Stimulated activated CD4-positive, alpha-beta T cell treated with anti-CD3 and anti-CD28 coated beads, Interleukin-1b, Interleukin-23, amount 100 ng/mL, for 4 hours (primary cell): Measurements from ENCODE around the gene ZBTB16.

Source experiments
- DNase-seq, 2 donors: peaks; one replicate each; pipeline ENCODE4 v3.0.0-alpha.2; 2020; ENCODE audit warnings: low read depth in 2 of 2

ZBTB16 gene

GRCh38 chr11:114167355-114167754 lies 107.8 kb downstream of the ZBTB16 start:
- DNase-seq: no peak

DNA sequence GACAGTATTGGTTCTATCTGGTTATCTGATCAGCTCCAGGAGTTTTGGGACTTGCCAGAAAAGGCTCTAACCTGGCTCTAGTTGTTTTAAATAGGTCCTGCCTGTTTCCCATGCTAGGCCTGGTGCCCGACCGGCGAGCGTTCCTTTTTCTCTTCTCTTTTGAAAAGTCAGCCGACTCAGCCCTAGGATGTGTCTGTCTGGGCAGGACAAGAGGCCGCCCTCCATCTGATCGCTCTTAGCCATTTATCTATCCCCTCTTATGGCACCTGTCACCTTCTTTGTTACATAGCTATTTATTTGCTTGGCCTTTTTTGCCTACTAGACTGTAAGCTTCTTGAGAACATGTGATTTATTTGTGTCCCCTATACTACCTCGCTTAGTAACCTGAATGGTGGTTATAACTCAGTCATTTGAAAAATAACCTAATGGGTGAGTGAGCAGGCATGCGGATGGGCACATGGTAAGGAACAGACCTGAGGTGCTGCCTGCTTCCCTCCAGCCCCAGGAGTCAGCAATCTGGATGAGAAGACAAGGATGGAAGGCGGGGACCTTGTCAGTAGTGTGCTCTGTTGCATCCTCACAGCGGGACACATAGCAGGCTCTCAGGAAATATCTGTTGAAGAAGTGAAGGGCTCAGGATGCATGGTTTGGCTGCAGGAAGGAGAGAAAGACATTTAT lies 108.4 kb downstream of the ZBTB16 start:
- no peak for DNase-seq

DNA sequence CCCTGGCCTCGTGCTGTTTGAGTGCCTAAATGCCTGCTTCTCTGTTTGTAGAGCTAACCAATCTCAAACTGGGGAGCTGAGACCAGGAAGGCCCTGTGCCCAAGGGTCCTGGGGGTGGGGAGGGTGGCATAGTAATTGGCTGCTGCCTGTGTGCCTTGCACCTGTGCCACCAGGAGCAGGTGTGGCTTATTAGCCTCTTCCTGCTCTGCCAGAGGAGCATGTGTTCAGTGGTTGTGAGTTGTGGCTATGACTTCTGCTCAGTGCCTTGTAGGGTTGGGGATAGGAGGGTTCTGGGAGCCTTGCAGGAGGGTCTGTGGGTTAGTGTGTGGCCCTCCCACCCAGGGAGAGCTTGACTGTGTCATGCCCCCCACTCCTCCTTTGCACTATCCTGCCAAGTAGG lies 109.2 kb downstream of the ZBTB16 start:
- no peak for DNase-seq

- no peak for DNase-seq
These were observed 109.8 kb downstream of the ZBTB16 start for GRCh38 chr11:114169321-114169749.

- no peak for DNase-seq
These were observed 110.3 kb downstream of the ZBTB16 start for GRCh38 chr11:114169821-114170220.

DNA sequence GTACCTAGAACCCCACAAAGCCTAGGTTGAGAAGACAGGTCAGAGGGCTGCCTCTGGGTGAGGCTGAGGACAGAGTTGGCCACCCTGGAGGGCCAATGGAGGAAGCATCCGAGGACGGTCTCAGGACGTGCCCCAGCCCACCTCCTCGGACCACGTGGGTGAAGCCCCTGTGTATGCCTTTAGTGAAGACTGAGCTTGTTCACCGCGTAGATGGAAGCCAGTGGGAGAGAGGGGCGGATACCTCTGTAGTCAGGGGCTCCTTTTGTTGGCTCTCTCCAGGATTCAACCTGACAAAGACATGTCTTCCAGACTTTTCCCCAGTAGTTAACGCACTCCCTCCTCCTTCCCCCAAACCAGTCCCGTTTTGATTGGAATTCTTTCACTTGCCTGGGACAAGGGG lies 110.7 kb downstream of the ZBTB16 start:
- DNase-seq: no peak

- DNase-seq: no peak
These were observed 111.9 kb downstream of the ZBTB16 start for GRCh38 chr11:114171257-114172054.

GRCh38 chr11:114172055-114172861 lies 112.7 kb downstream of the ZBTB16 start:
- no peak for DNase-seq

- no peak for DNase-seq
These were observed 113.4 kb downstream of the ZBTB16 start for GRCh38 chr11:114172871-114173444.

DNA sequence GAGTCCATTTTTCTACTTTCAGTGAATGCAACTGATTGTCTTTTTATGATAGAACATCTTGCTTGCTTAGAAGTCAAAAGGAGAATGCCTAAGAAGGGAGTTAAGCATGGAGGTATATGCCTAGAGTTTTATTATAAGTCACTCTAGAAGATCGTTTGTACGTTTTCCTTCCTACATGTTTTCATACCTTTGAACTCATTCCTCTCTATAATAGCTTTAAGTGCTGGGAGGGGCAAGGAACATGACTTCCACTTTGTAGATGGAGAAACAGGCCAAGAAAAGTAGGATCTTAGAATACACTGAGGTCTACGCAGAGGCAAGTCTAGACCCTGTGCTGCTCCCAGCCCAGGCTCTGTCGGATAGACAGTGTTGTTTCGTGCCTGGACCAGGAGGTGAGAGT lies 114.3 kb downstream of the ZBTB16 start:
- no peak for DNase-seq

DNA sequence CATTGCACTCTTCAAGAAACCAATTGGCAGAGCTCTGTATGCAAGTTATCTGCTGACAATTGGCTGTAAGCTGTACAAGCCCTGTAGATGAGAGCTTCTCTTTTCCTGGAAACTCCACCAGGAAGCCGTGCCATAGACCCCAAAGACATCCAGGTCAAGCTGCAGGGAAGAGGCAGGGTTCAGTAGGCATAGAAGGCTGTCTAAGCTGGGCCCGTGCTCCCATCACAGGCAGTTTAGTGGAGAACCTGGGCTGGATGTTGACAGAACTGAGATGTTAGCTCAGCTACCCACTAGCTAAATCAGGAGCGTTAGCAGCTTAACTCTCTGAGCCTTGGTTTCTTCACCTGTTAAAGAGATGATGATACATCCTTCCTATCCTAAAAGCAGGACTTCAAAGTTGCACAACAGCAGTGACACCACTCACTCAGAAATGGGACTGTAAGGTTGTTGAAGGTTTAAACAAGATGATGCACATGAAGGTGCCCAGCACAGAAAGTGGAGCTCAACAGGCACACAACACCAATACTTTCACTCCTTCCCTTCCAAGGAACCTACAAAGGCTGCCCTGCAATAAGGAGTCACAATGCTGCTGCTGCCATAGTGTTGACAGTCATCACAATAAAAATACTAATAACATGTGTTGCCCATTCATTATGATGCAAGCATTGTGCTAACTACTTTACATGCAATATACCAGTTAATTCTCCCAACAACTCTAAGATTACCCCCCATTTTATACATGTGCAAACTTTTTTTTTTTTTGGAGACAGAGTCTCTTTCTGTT lies 115.4 kb downstream of the ZBTB16 start:
- DNase-seq: no peak

DNA sequence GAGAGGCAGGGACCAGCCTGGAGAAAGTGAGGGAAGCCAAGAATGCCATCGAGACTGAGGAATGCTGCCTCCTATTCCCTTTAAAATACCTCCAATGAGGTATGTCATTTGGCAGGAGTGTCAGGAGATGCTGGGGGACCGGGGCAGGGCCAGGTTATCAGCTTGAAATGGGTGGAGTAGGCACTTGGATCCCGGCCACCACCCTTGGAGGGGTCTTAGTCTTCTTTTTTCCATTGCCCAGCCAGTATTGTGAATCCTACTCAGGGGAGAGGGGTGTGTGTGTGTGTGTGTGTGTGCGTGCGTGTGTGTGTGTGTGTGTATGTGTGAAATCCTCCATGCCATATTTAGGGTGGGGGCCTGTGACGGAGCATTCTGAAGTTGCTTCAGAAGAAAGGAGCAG lies 116.2 kb downstream of the ZBTB16 start:
- no peak for DNase-seq

- no peak for DNase-seq
These were observed 116.8 kb downstream of the ZBTB16 start for GRCh38 chr11:114176321-114176720.

DNA sequence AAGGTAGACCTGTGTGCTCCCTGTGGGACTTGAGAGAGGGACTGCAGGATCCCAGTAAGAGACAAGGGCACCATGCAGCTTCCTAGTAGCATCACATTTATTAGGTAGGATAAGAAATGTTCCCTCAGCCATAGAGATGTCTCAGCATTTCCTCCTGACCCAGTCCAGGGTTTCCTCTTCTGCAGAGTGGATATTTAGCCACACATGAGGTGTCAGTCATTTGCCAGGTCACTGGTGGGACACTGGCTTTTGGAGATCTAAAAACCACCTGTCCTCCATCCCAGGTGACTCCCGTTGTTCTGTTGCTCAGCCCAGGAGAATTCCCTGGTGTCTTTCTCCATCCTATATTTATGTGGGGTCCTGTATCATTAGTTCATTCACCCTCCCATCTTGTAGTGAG lies 119.1 kb downstream of the ZBTB16 start:
- no peak for DNase-seq

DNA sequence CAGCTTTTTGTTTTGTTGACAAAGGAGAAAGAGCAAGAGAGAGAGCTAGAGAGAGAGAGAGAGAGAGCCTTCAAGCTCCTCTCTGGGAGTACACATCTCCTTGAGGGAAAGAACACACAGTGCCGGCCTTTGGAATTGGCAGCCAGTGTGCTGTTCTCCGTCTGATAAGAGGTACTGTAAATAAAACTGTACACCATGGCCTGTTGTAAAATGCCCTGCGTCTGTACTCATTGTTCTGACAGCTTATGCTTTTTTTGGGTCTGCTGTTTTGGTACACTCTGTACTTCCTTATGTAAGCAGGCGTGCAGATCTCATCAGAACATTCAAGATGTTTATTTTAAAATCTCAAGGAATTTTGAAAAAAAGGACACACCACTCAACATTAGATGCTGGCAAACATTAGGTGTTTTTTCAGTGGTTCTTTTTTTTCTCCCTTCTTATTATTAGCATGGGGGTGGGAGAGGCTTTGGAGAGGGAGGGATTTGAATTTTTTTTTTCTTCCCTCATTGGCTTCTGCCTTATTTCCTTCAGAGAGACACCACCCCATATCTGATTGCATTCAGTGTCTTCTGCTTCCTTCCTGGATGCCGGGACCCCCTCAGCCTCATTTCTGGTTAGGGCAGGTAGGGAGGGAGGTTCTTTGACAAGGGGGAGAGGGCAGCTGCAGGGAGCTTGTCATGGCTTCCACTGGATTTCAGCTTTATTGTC lies 119.9 kb downstream of the ZBTB16 start:
- DNase-seq: no peak

- no peak for DNase-seq
These were observed 121.0 kb downstream of the ZBTB16 start for GRCh38 chr11:114180301-114181055.

DNA sequence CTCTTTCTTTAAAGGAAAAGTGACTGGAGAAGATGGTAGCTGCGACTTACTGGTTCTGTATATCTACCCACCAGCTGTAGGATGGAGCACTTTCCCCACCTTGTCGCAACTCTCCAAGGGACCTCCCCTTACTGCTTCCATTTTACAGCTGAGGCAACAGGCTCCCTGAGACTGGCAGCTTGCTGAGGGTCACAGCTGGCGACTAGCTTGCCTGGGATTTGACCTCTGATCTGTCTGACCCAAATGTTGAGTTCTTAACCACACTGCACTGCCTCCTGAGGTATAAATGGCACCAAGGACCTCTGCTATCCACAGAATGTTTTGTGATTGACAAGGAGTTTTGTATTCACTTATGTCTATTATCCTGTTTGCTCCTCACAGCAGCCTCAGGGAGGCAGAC lies 121.7 kb downstream of the ZBTB16 start:
- DNase-seq: no peak

DNA sequence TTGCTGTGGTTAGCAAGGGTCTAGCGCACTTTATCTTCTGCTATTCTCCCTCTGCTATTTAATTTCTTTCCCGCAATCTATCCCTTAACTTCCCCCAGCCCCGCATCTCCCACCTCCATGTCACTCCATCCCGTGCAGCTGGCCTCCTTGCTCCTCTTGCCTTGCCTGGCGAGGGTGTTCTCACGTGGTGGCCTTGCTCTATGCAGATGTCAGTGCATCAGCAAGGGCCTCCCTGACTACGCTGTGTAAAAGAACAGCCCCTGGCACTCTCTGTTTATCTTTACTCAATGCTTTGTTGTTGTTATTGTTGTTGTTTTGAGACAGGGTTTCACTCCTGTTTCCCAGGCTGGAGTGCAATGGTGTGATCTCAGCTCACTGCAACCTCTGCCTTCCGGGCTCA lies 122.2 kb downstream of the ZBTB16 start:
- DNase-seq: no peak

- DNase-seq: no peak
These were observed 123.0 kb downstream of the ZBTB16 start for GRCh38 chr11:114182471-114183043.
